Hair follicle dermal papilla cell (primary cell): ENCODE data around the gene RSF1. TPM values are rescaled to one million over a fixed set of nuclear protein-coding genes. Genes with fewer than 3 reads are reported as not detected.

Source experiments
- small RNA-seq: library from RNA; depleted of rRNA; stranded (forward); fragments of <200 nt; gene quantifications from one replicate; pipeline ENCODE3, GENCODE V24; 2012
- total RNA-seq: library from RNA; depleted of rRNA; stranded (reverse); fragments of >200 nt; gene quantifications from 2 replicates; pipeline ENCODE4 v1.2.3, GENCODE V29; 2012

The RSF1 gene
- 26.5 and 36.5 TPM in 2 replicates for total RNA-seq

GRCh38 chr11:77820565-77821348 is at the start of gene RSF1, which contains the start of gene AAMDC:
Gene RSF1, minus strand, starts transcription at chr11:77820722. Its CDS starts 8 bp downstream, at chr11:77820714.
Gene AAMDC, plus strand, starts transcription at chr11:77821144. Its CDS starts 21,353 bp downstream, at chr11:77842497.

GRCh38 chr11:77637345-77638165 is 183.0 kb downstream of the RSF1 start, which contains the start of gene CLNS1A:
Gene CLNS1A, minus strand, starts transcription at chr11:77637794. Its CDS starts 80 bp downstream, at chr11:77637714.

Small RNAs within 50 kb of the gene (small RNA-seq; reads per million reads assigned to genes)
- gene RF00019, result not detected

Other genes with a start within 250 kb of the RSF1 start
- 0.85 and 1.1 TPM in 2 replicates for gene AQP11, start 230.8 kb downstream of the RSF1 start, total RNA-seq
- gene CLNS1A, start 182.9 kb downstream of the RSF1 start, total RNA-seq, result 61.7 and 81.3 TPM in 2 replicates
- gene AAMDC, start 422 bp upstream of the RSF1 start, total RNA-seq, result 8.0 and 13.0 TPM in 2 replicates
- 35.0 and 47.5 TPM in 2 replicates for gene INTS4, start 173.9 kb upstream of the RSF1 start, total RNA-seq
- 4.4 and 6.0 TPM in 2 replicates for gene KCTD14, start 202.6 kb upstream of the RSF1 start, total RNA-seq
- gene THRSP, start 243.1 kb upstream of the RSF1 start, total RNA-seq, result not detected in 2 replicates